ENCODE results near the gene GOLGA6L26. TPM values are rescaled to one million over a fixed set of nuclear protein-coding genes. Genes with fewer than 3 reads are reported as not detected.
"Not testable (repeated sequence)": the region's sequence is repeated elsewhere in the genome, so short reads cannot be mapped to it uniquely, and the experiment has no call there.

The GOLGA6L26 gene
- total RNA-seq, result not detected
- long read RNA-seq, result 0 reads

GRCh38 chr15:23334096-23334495 is at the start of gene GOLGA6L26:
TSS of gene GOLGA6L26 (minus strand) at chr15:23334196. CDS start at chr15:23334135, 61 bp downstream.
- ATAC-seq; intact Hi-C loops (cut with DNase I); DNase-seq (ENCODE audit: missing footprints): not testable (repeated sequence)

GRCh38 chr15:23381192-23381591 is 47.2 kb upstream of the GOLGA6L26 start:
- intact Hi-C loops (cut with DNase I); ATAC-seq; DNase-seq (ENCODE audit: missing footprints): not testable (repeated sequence)

GRCh38 chr15:23380700-23381099 is 46.7 kb upstream of the GOLGA6L26 start:
- ATAC-seq; DNase-seq (ENCODE audit: missing footprints); intact Hi-C loops (cut with DNase I): not testable (repeated sequence)

- ATAC-seq; DNase-seq (ENCODE audit: missing footprints); intact Hi-C loops (cut with DNase I): not testable (repeated sequence)
Observed at GRCh38 chr15:23378946-23379345, 45.0 kb upstream of the GOLGA6L26 start.

GRCh38 chr15:23374226-23374625 is 40.2 kb upstream of the GOLGA6L26 start:
- intact Hi-C loops (cut with DNase I); DNase-seq (ENCODE audit: missing footprints); ATAC-seq: not testable (repeated sequence)

GRCh38 chr15:23372891-23373600 is 39.0 kb upstream of the GOLGA6L26 start:
- intact Hi-C loops (cut with DNase I); ATAC-seq; DNase-seq (ENCODE audit: missing footprints): not testable (repeated sequence)

GRCh38 chr15:23372284-23372683 is 38.3 kb upstream of the GOLGA6L26 start:
- DNase-seq (ENCODE audit: missing footprints), result no peak
- intact Hi-C loops (cut with DNase I), result no loop called here
- ATAC-seq, result peak; percentile 20

- peak; percentile 42 for ATAC-seq
- DNase-seq (ENCODE audit: missing footprints); intact Hi-C loops (cut with DNase I): not testable (repeated sequence)
Observed at GRCh38 chr15:23371868-23372267, 37.9 kb upstream of the GOLGA6L26 start.

GRCh38 chr15:23371134-23371533 is 37.1 kb upstream of the GOLGA6L26 start:
- DNase-seq (ENCODE audit: missing footprints); ATAC-seq; intact Hi-C loops (cut with DNase I): not testable (repeated sequence)

GRCh38 chr15:23370578-23370977 is 36.6 kb upstream of the GOLGA6L26 start:
- no peak for ATAC-seq
- intact Hi-C loops (cut with DNase I), result no loop called here
- DNase-seq (ENCODE audit: missing footprints), result no peak

- ATAC-seq; DNase-seq (ENCODE audit: missing footprints); intact Hi-C loops (cut with DNase I): not testable (repeated sequence)
Observed at GRCh38 chr15:23364261-23364660, 30.3 kb upstream of the GOLGA6L26 start.

GRCh38 chr15:23362622-23363021 is 28.6 kb upstream of the GOLGA6L26 start:
- DNase-seq (ENCODE audit: missing footprints); intact Hi-C loops (cut with DNase I); ATAC-seq: not testable (repeated sequence)

- ATAC-seq; DNase-seq (ENCODE audit: missing footprints); intact Hi-C loops (cut with DNase I): not testable (repeated sequence)
Observed at GRCh38 chr15:23354448-23354847, 20.5 kb upstream of the GOLGA6L26 start, which contains the start of gene GOLGA8S. TSS of gene GOLGA8S (plus strand) at chr15:23354748. CDS start at chr15:23354810, 62 bp downstream.

GRCh38 chr15:23311233-23311632 is 22.8 kb downstream of the GOLGA6L26 start:
- intact Hi-C loops (cut with DNase I); DNase-seq (ENCODE audit: missing footprints); ATAC-seq: not testable (repeated sequence)

- intact Hi-C loops (cut with DNase I); DNase-seq (ENCODE audit: missing footprints); ATAC-seq: not testable (repeated sequence)
Observed at GRCh38 chr15:23305921-23306320, 28.1 kb downstream of the GOLGA6L26 start.

GRCh38 chr15:23304805-23305204 is 29.2 kb downstream of the GOLGA6L26 start:
- DNase-seq (ENCODE audit: missing footprints); intact Hi-C loops (cut with DNase I); ATAC-seq: not testable (repeated sequence)

- ATAC-seq; DNase-seq (ENCODE audit: missing footprints); intact Hi-C loops (cut with DNase I): not testable (repeated sequence)
Observed at GRCh38 chr15:23304267-23304666, 29.7 kb downstream of the GOLGA6L26 start.

- ATAC-seq; intact Hi-C loops (cut with DNase I): not testable (repeated sequence)
- peak; percentile 42 for DNase-seq (ENCODE audit: missing footprints)
Observed at GRCh38 chr15:23303654-23304053, 30.3 kb downstream of the GOLGA6L26 start.

GRCh38 chr15:23303246-23303645 is 30.8 kb downstream of the GOLGA6L26 start:
- DNase-seq (ENCODE audit: missing footprints); ATAC-seq; intact Hi-C loops (cut with DNase I): not testable (repeated sequence)

Data from Right ventricle myocardium inferior (tissue), 1 donor.